Endometrium (tissue), 2 donors: Measurements from ENCODE around the gene CRAT.

Source experiments
- FAIRE-seq: peaks from 2 replicates; lab custom pipeline; 2012; peaks lifted over from hg19 to GRCh38; lab: Jason Lieb, UNC
- donor health status: control.
- donor health status: control.

Gene CRAT

GRCh38 chr9:129089246-129089645 is 21.3 kb downstream of the CRAT start:
- no peak for FAIRE-seq

DNA sequence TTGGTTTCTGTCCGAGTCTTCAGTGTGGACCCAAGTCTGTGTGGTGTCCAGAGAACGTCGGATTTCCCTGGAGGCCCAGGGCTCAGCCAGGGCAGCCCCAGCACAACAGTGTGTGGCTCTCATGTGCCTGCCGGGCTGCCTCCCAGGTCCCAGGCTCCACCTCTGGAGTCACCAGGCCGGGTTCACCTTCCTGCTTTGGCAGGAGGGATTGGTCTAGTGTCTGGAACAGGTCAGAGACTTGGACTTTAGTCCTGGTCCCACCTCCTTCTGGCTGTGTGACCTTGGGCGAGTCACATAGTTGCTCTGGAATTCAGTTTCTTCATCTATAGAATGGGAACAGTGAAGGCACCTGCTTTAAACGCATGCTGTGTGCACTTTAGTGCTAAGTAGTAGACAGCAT is 26.5 kb downstream of the CRAT start:
- FAIRE-seq: no peak

DNA sequence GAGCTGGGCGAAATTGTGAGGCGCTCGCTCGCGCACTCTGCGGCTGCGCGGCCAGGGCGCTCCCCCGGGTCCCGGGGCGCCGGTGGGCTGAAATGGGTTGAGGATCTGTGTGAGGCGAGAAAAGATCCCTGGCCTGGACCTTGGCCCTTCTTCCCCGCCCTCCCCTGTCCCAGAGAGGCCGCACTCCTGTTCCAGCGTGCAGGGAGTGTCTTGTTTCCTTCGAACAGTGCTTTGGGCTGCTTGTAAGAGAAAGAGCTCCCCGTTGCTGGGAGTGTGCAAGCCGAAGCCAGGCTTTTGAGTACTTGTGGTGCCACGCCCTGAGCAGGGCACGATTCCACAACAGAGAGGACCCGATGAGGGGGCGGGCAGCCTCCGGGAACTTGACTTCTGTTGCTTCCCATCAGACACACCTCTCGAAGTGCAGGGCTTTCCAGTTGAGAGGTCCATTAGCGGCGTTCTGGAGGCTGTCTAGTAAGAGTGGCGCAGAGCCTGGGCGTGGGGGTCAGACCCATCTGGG is 29.1 kb downstream of the CRAT start:
- FAIRE-seq: no peak

GRCh38 chr9:129080601-129081387 is 29.8 kb downstream of the CRAT start, which contains the start of gene DOLPP1:
TSS of gene DOLPP1 (plus strand) at chr9:129081111. CDS start at chr9:129081132, 21 bp downstream.
- peak; percentile 99 for FAIRE-seq

- FAIRE-seq: no peak
These were observed 30.3 kb downstream of the CRAT start for GRCh38 chr9:129080298-129080600.

- FAIRE-seq: no peak
These were observed 30.8 kb downstream of the CRAT start for GRCh38 chr9:129079829-129080228.

GRCh38 chr9:129078691-129079503 is 31.7 kb downstream of the CRAT start:
- no peak for FAIRE-seq

DNA sequence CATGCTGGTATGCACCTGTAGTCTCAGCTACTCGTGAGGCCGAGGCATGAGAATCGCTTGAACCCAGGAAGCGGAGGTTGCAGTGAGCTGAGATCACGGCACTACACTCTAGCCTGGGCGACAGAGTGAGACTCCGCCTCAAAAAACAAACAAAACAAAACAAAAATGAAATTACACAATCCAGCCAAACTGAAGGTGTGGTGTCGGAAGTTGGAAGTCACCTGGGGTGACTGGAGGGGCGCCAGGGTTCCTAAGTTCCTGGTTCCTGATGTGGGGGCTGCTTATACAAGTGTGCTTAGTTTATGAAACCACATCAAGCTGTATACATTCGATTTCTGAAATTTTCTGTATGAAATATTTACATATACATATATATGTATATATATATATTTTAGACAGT is 33.4 kb downstream of the CRAT start:
- no peak for FAIRE-seq

GRCh38 chr9:129076640-129077037 is 34.0 kb downstream of the CRAT start:
- no peak for FAIRE-seq

GRCh38 chr9:129075996-129076639 is 34.5 kb downstream of the CRAT start:
- FAIRE-seq: no peak

DNA sequence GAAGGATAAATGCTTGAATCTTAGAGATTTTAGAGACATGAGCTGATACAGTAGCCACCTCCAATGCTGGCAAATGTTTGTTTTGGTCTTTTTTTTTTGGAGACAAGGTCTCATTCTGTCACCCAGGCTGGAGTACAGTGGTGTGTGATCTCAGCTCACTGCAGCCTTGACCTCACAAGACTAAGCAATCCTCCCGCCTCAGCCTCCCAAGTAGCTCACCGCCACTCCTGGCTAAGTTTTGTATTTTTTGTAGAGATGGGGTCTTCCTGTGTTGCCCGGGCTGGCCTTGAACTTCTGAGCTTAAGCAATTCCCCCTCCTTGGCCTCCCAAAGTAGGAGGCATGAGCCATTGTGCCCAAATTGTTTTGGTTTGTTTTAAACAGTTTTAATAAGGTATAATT is 36.5 kb downstream of the CRAT start:
- no peak for FAIRE-seq

- no peak for FAIRE-seq
These were observed 37.2 kb downstream of the CRAT start for GRCh38 chr9:129073404-129073803.

- no peak for FAIRE-seq
These were observed 38.4 kb downstream of the CRAT start for GRCh38 chr9:129072171-129072570.

- no peak for FAIRE-seq
These were observed 39.0 kb downstream of the CRAT start for GRCh38 chr9:129071526-129072126.

DNA sequence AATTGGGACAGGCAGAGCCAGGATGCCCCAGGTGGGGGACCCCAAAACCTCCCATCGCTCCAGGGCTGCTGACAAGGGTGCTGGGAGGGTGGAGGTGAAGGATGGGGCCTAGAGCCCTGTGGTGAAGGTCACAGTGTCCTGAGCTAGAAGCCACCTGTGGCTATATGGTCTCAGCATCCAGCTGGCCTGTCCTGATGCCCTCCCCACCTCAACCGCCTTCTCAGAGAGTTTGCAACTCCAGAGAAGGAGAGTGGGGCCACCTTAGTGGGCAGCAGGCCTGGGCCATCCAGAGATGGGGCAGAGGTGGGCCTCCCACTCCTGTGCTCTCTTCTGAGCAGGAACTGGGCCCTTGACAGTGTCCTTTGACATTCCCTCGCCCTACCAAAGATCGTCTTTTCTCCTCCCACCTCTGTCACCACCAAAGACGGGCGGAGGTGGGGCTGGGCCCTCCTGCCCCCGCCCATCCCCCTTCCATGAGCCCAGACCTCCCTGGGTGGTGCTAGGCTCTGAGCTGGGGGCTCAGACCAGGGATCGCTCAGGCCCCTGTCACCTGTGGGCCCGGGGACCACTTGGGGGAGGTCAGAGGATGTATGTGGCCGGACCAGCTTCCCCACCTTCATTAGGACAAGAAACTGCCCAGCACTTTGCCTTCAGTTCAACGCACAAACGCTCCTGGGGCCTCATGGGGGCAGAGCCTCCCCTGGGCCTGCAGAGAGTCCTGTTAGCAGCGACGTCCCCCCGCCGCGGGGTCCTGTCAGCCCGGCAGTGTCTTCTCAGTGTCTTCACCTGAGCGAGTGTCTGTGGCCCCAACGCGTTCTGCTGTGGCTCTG is 39.7 kb downstream of the CRAT start:
- no peak for FAIRE-seq

DNA sequence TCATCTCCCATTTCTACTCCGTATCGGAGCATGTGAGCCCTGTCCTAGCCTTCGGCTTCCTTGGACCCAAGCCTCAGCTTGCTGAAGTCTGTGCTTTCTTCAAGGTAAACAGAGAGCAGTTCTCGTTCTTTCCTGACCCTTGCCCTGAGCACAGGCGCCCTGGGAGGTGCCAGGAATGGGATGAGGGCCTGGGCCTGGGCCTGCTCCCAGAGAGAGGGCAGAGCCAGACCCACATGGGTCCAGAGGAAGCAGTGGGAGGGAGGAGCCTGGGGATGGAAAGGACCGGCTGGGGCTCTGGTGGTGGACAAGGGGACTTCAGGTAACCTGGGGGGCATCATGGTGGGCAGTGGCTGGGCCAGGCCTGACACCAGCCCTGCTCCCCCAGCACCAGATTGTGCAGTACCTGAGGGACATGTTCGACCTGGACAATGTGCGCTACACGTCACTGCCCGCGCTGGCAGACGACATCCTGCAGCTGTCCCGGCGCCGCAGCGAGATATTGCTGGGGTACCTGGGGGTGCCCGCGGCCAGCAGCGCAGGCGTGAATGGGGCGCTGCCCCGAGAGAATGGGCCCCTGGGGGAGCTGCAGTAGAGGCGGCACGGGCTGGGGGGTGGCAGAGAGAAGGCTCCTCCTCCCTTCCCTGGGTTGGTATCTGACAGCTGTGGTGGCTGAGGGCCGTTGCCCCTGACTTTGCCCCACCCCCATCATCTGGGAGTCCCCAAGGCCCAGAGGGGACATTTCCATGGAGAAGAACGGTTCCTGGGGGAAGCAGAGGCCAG is 40.5 kb downstream of the CRAT start:
- FAIRE-seq: no peak

GRCh38 chr9:129068990-129069861 is 41.4 kb downstream of the CRAT start:
- no peak for FAIRE-seq

GRCh38 chr9:129068110-129068509 is 42.5 kb downstream of the CRAT start:
- no peak for FAIRE-seq

- FAIRE-seq: no peak
These were observed 46.1 kb downstream of the CRAT start for GRCh38 chr9:129064499-129064908.

GRCh38 chr9:129063061-129063460 is 47.5 kb downstream of the CRAT start:
- no peak for FAIRE-seq
